KMS-11 (cell line): ENCODE data around the gene ADM2.

Source experiments
- H2AFZ ChIP-seq: fragments of 200-600 bp; sonication (generic); 2 replicates; pipeline ENCODE4 v1.6.1; 2016; ENCODE audit warnings: antibody characterized with exemption, mixed run types, low read depth
- H3K27ac ChIP-seq: fragments of 200-600 bp; sonication (generic); 2 replicates; pipeline ENCODE4 v1.6.1; 2016; ENCODE audit warnings: mild to moderate bottlenecking, mixed run types
- H3K27me3 ChIP-seq: fragments of 200-600 bp; sonication (generic); 2 replicates; pipeline ENCODE4 v1.6.1; 2017; ENCODE audit warnings: mild to moderate bottlenecking, low read depth, mixed run types, moderate library complexity; ENCODE audit not compliant: insufficient read depth
- H3K36me3 ChIP-seq: fragments of 200-600 bp; sonication (generic); 2 replicates; pipeline ENCODE4 v1.6.1; 2017; ENCODE audit warnings: mild to moderate bottlenecking, mixed run types; ENCODE audit not compliant: insufficient read depth
- H3K4me1 ChIP-seq: fragments of 200-600 bp; sonication (generic); 2 replicates; pipeline ENCODE4 v1.6.1; 2016; ENCODE audit warnings: mild to moderate bottlenecking, low read depth, mixed run types; ENCODE audit not compliant: poor library complexity, severe bottlenecking
- H3K4me2 ChIP-seq: fragments of 200-600 bp; sonication (generic); 2 replicates; pipeline ENCODE4 v1.7.0; 2016; ENCODE audit warnings: mild to moderate bottlenecking, mixed run types
- H3K4me3 ChIP-seq: fragments of 200-600 bp; sonication (generic); IDR thresholded peaks from 2 replicates; pipeline ENCODE4 v1.6.1; 2017; ENCODE audit warnings: low read depth, low read length, mixed read lengths; ENCODE audit not compliant: insufficient read depth
- H3K79me2 ChIP-seq: fragments of 200-600 bp; sonication (generic); 2 replicates; pipeline ENCODE4 v1.6.1; 2016; ENCODE audit warnings: low read depth, mixed run types; ENCODE audit not compliant: insufficient read depth
- H3K9ac ChIP-seq: fragments of 200-600 bp; sonication (generic); 2 replicates; pipeline ENCODE4 v1.6.1; 2016; ENCODE audit warnings: mild to moderate bottlenecking, mixed run types
- H4K20me1 ChIP-seq: fragments of 200-600 bp; sonication (generic); 2 replicates; pipeline ENCODE4 v1.6.1; 2016; ENCODE audit warnings: mild to moderate bottlenecking, mixed run types; ENCODE audit not compliant: insufficient read depth
- CTCF ChIP-seq: fragments of 200-600 bp; sonication (generic); conservative IDR thresholded peaks from 2 replicates; pipeline ENCODE4 v1.6.1; 2017; ENCODE audit warnings: low read depth, mild to moderate bottlenecking, antibody characterized with exemption, low read length, moderate library complexity, mixed read lengths

The ADM2 gene

GRCh38 chr22:50456026-50456425 is 25.3 kb upstream of the ADM2 start:
- Histone ChIP-seq H3K4me2 (no peak overlapping the region), H3K27me3 (no peaks in the 10 kb centered on the region), H3K9ac (no peak overlapping the region), H3K4me3 (no peak overlapping the region), H3K36me3 (no peaks in the 10 kb centered on the region), H3K4me1 (no peaks in the 10 kb centered on the region), H3K27ac (no peak overlapping the region), H2AFZ (no peak overlapping the region), H3K79me2 (no peaks in the 10 kb centered on the region), H4K20me1 (no peaks in the 10 kb centered on the region)
- TF ChIP-seq CTCF: no peak

- no peak for TF ChIP-seq CTCF
- H3K4me3 ChIP-seq: no peak overlapping the region
- H3K36me3 ChIP-seq: no peaks in the 10 kb centered on the region
- no peak overlapping the region for H2AFZ ChIP-seq
- no peak overlapping the region for H3K27ac ChIP-seq
- no peak overlapping the region for H3K4me2 ChIP-seq
- no peaks in the 10 kb centered on the region for H4K20me1 ChIP-seq
- H3K79me2 ChIP-seq: no peaks in the 10 kb centered on the region
- H3K4me1 ChIP-seq: no peaks in the 10 kb centered on the region
- H3K27me3 ChIP-seq: no peaks in the 10 kb centered on the region
- no peak overlapping the region for H3K9ac ChIP-seq
These were observed 24.7 kb upstream of the ADM2 start for GRCh38 chr22:50456466-50457234.

- H3K27me3 ChIP-seq: no peaks in the 10 kb centered on the region
- H3K36me3 ChIP-seq: no peaks in the 10 kb centered on the region
- no peak overlapping the region for H3K4me2 ChIP-seq
- H3K79me2 ChIP-seq: no peaks in the 10 kb centered on the region
- H3K9ac ChIP-seq: no peak overlapping the region
- no peaks in the 10 kb centered on the region for H3K4me1 ChIP-seq
- no peak for TF ChIP-seq CTCF
- no peak overlapping the region for H3K4me3 ChIP-seq
- H3K27ac ChIP-seq: no peak overlapping the region
- H4K20me1 ChIP-seq: no peaks in the 10 kb centered on the region
- H2AFZ ChIP-seq: no peak overlapping the region
These were observed 22.3 kb upstream of the ADM2 start for GRCh38 chr22:50459016-50459415.

- Histone ChIP-seq H3K27ac (no peak overlapping the region), H4K20me1 (no peaks in the 10 kb centered on the region), H3K36me3 (no peaks in the 10 kb centered on the region)
These were observed 21.7 kb upstream of the ADM2 start for GRCh38 chr22:50459496-50460140.

More at GRCh38 chr22:50459496-50460140, 21.7 kb upstream of the ADM2 start:
- Histone ChIP-seq H3K9ac (no peak overlapping the region), H3K4me2 (no peak overlapping the region), H3K79me2 (no peaks in the 10 kb centered on the region), H3K27me3 (no peaks in the 10 kb centered on the region), H3K4me3 (no peak overlapping the region), H3K4me1 (no peaks in the 10 kb centered on the region), H2AFZ (no peak overlapping the region)
- TF ChIP-seq CTCF: no peak
